ENCODE data around the gene FARS2. TPM values are rescaled to one million over a fixed set of nuclear protein-coding genes. Genes with fewer than 3 reads are reported as not detected.

FARS2 gene
- total and polyA plus RNA-seq, 2 of the 13 experiments (the other 11 are each of a cell fraction or from before 2014, with no cell fraction given) = 15.4 to 26.0 TPM

- TF ChIP-seq ZNF382 (CRISPR knock-in tag; IDR thresholded peaks at IDR 0.05; ENCODE audit: borderline replicate concordance) (no peak), SPEN (CRISPR knock-in tag; IDR thresholded peaks at IDR 0.05; ENCODE audit: low read depth) (no peak), KLF16 (CRISPR knock-in tag; IDR thresholded peaks at IDR 0.05) (no peak), JUNB (CRISPR knock-in tag; IDR thresholded peaks at IDR 0.05; ENCODE audit: borderline replicate concordance) (no peak), ETV6 (CRISPR knock-in tag; conservative IDR thresholded peaks at IDR 0.05) (no peak), ZSCAN22 (CRISPR knock-in tag; IDR thresholded peaks at IDR 0.05) (no peak)
Observed at GRCh38 chr6:5384276-5384675, 123.0 kb downstream of the FARS2 start (continued).

- H3K36me3 ChIP-seq (replicated peaks in 1 of 2; ENCODE audit: control insufficient read depth in 1 of 2, insufficient read depth in 2 of 2, low read length in 2 of 2) = 0 out of 5 replicates have a peak, but pooled peaks cover 0 to 2% of the 10 kb centered on the region in 2 experiments
- POLR2A ChIA-PET = no interaction called here
- no peak overlapping the region for H2AFZ ChIP-seq (ENCODE audit: low read length)
- in situ Hi-C loops (cut with HindIII; ENCODE audit: extremely low pct_ligation_motif_present, low pct_unique_long_range_greater_than_20kb) = loop anchor here (10.0 kb wide), 1 partner anchor 334 kb away; no protein-coding TSS in a partner anchor
- H4K20me1 ChIP-seq (ENCODE audit: insufficient read depth, low read length) = no peaks in the 10 kb centered on the region
- no peak for DNase-seq (ENCODE audit: low spot score)
- H3K27me3 ChIP-seq (ENCODE audit: control insufficient read depth in 1 of 2, insufficient read depth in 2 of 2, low read length in 2 of 2) = no peaks in the 10 kb centered on the region
- 97% methylated on average over 3 of the region's 3 CpGs for WGBS (ENCODE audit: low lambda C conversion rate)
- no peak overlapping the region for H3K4me3 ChIP-seq (replicated peaks in 1 of 3; ENCODE audit: insufficient read depth in 1 of 3, low read depth in 2 of 3, low read length in 3 of 3)
- no peak overlapping the region for H3K4me2 ChIP-seq (ENCODE audit: low read depth, low read length)
- BruUV-seq (replicated peaks) = no TSS peak
- FAIRE-seq = no peak
- no peak for ATAC-seq
- TF ChIP-seq ATF7 (IDR thresholded peaks at IDR 0.05) (no peak), ATF7 (CRISPR knock-in tag; IDR thresholded peaks at IDR 0.05) (no peak), ZNF367 (CRISPR knock-in tag; IDR thresholded peaks at IDR 0.05; ENCODE audit: borderline replicate concordance) (no peak), NFE2L2 (IDR thresholded peaks at IDR 0.05; ENCODE audit: low read length) (no peak), ZNF687 (CRISPR knock-in tag; IDR thresholded peaks at IDR 0.05) (no peak), MAFF (IDR thresholded peaks at IDR 0.05; ENCODE audit: low read depth, low read length) (no peak), CREM (IDR thresholded peaks at IDR 0.05) (no peak), CREM (CRISPR knock-in tag; IDR thresholded peaks at IDR 0.05) (no peak), ATF2 (CRISPR knock-in tag; IDR thresholded peaks at IDR 0.05) (no peak)
- no peaks in the 10 kb centered on the region for H3K9me3 ChIP-seq (ENCODE audit: low read length)
- peaks cover 6% of the 10 kb centered on the region; the same call in 1 of the 2 replicates for H3K4me1 ChIP-seq (ENCODE audit: insufficient read depth, low read length)
- CTCF ChIA-PET (ENCODE audit: low intra/inter-chr PET ratio, low total read pairs) = no interaction called here
- H3K27ac ChIP-seq (ENCODE audit: extremely low read length, insufficient read depth, low read length) = no peak overlapping the region
- no peak overlapping the region for H3K9ac ChIP-seq (ENCODE audit: insufficient read depth, low read depth, low read length)
- H3K79me2 ChIP-seq (ENCODE audit: insufficient read depth, low read length) = no peaks in the 10 kb centered on the region
- intact Hi-C loops (cut with micrococcal nuclease; ENCODE audit: unreplicated experiment) = no loop called here
Observed at GRCh38 chr6:5388326-5388725, 127.0 kb downstream of the FARS2 start.

All from HepG2 (cell line).